ENCODE data around the gene SASH3.

- TF ChIP-seq EZH2phosphoT487 (IDR thresholded peaks at IDR 0.05; ENCODE audit: insufficient read depth, low read depth) (no peak), EZH2 (IDR thresholded peaks at IDR 0.05; ENCODE audit: insufficient read depth, poor library complexity, severe bottlenecking) (no peak)
Measured at GRCh38 chrX:129763666-129764065, 16.1 kb upstream of the SASH3 start.

Measured in GM23248 (cell line).